HepG2 (cell line): ENCODE results near the gene DENND4B. TPM values are rescaled to one million over a fixed set of nuclear protein-coding genes. Genes with fewer than 3 reads are reported as not detected.
A peak's percentile ranks its signal among the peaks of the same experiment; 100 is the strongest.

Source experiments
- AHDC1 ChIP-seq: sonication (generic); formaldehyde crosslinking; IDR thresholded peaks from 2 replicates; pipeline ENCODE4 v1.5.1; 2020; ENCODE audit warnings: mild to moderate bottlenecking, missing genetic modification reagents, borderline replicate concordance
- ASH2L ChIP-seq: fragments of 300-600, 200-600 bp; sonication (generic); IDR thresholded peaks from 2 replicates; pipeline ENCODE4 v1.7.0; 2017; ENCODE audit warnings: low read depth, mild to moderate bottlenecking, moderate library complexity, mixed read lengths, low read length; ENCODE audit not compliant: insufficient read length
- DMTF1 ChIP-seq: sonication (generic); formaldehyde crosslinking; IDR thresholded peaks from 2 replicates; pipeline ENCODE4 v1.4.0; 2020; ENCODE audit warnings: mild to moderate bottlenecking, missing genetic modification reagents
- GABPA ChIP-seq, 2 experiments: IDR thresholded peaks; 2 replicates each; pipeline ENCODE4 v1.6.1; 2011 to 2016; ENCODE audit warnings: low read depth in 2 of 2, low read length in 1 of 2, missing biosample characterization in 1 of 2, missing genetic modification characterization in 1 of 2
- HOXD1 ChIP-seq: sonication (generic); formaldehyde crosslinking; IDR thresholded peaks from 2 replicates; pipeline ENCODE4 v1.5.0; 2020; ENCODE audit warnings: missing genetic modification reagents
- KLF9 ChIP-seq: IDR thresholded peaks from 2 replicates; pipeline ENCODE4 v1.6.1; 2016; ENCODE audit warnings: low read depth
- MTA1 ChIP-seq: sonication (generic); formaldehyde crosslinking; IDR thresholded peaks from 2 replicates; pipeline ENCODE4 v1.4.0; 2020; ENCODE audit warnings: missing genetic modification reagents, mild to moderate bottlenecking, borderline replicate concordance
- TGIF2 ChIP-seq: IDR thresholded peaks from 2 replicates; pipeline ENCODE4 v1.6.1; 2016; ENCODE audit warnings: control low read depth, missing compliant biosample characterization
- THAP11 ChIP-seq: IDR thresholded peaks from 2 replicates; pipeline ENCODE4 v1.6.1; 2016; ENCODE audit warnings: missing biosample characterization, missing genetic modification reagents
- THAP9 ChIP-seq: sonication (generic); formaldehyde crosslinking; IDR thresholded peaks from 2 replicates; pipeline ENCODE4; 2020; ENCODE audit warnings: missing genetic modification reagents, mild to moderate bottlenecking, borderline replicate concordance
- ZNF124 ChIP-seq: sonication (generic); formaldehyde crosslinking; IDR thresholded peaks from 2 replicates; pipeline ENCODE4 v1.4.0; 2020; ENCODE audit warnings: missing genetic modification reagents
- ZNF546 ChIP-seq: sonication (generic); formaldehyde crosslinking; conservative IDR thresholded peaks from 2 replicates; pipeline ENCODE4 v1.8.1; 2023; ENCODE audit warnings: mild to moderate bottlenecking, missing genetic modification reagents
- ZNF766 ChIP-seq: sonication (generic); formaldehyde crosslinking; IDR thresholded peaks from 2 replicates; pipeline ENCODE4 v1.5.0; 2020; ENCODE audit warnings: missing genetic modification reagents, borderline replicate concordance
- ZNF800 ChIP-seq: sonication (generic); formaldehyde crosslinking; IDR thresholded peaks from 2 replicates; pipeline ENCODE4 v1.4.0; 2020; ENCODE audit warnings: missing genetic modification reagents
- polyA plus RNA-seq, 8 experiments: library from polyadenylated mRNA; depleted of rRNA in 3 of 8; stranded (reverse) in 7 of 8; unstranded in 1 of 8; fragments of >200 nt; fragmentation: Illumina TruSeq in 4 of 8; extraction: Trizol in 4 of 8; gene quantifications; 2 replicates each; pipeline versions ENCODE4 v1.2.1 to v1.2.3, GENCODE V29; 2011 to 2016; ENCODE audit warnings: low read depth in 4 of 8, missing spikeins in 1 of 8, mixed read lengths in 1 of 8; ENCODE audit not compliant: insufficient read depth in 1 of 8
- total RNA-seq, 5 experiments: library from RNA; depleted of rRNA; stranded (reverse); fragments of >200 nt; fragmentation: Illumina TruSeq; extraction: Trizol; gene quantifications; 2 replicates each; pipeline ENCODE4 v1.2.3, GENCODE V29; 2016; ENCODE audit warnings: low read depth in 1 of 5

The DENND4B gene
- total and polyA plus RNA-seq, 2 of the 13 experiments (the other 11 are each of a cell fraction or from before 2014, with no cell fraction given) = 15.1 to 20.3 TPM

GRCh38 chr1:153967107-153967999 lies 20.8 kb upstream of the DENND4B start, which contains the start of gene CREB3L4 (continued):
- TF ChIP-seq AHDC1 (CRISPR knock-in tag) = peak; percentile 41; the same call in 1 of the 2 replicates
- peak; percentile 81 for TF ChIP-seq ASH2L
- TF ChIP-seq GABPA (IDR thresholded peaks at IDR 0.05; ENCODE audit: low read depth, low read length) = no peak; the same call in 1 of the 2 replicates
- peak; percentile 75 for TF ChIP-seq GABPA (CRISPR knock-in tag; IDR thresholded peaks at IDR 0.05; ENCODE audit: low read depth)
- 0 out of 2 replicates have a peak, but pooled peaks have one; percentile 52 for TF ChIP-seq HOXD1 (CRISPR knock-in tag)
- TF ChIP-seq THAP11 (CRISPR knock-in tag) = peak; percentile 75
- TF ChIP-seq ZNF800 (CRISPR knock-in tag) = peak; percentile 75; the same call in 1 of the 2 replicates
- TF ChIP-seq DMTF1 (CRISPR knock-in tag) = 0 out of 2 replicates have a peak, but pooled peaks have one; percentile 42
- 0 out of 2 replicates have a peak, but pooled peaks have one; percentile 64 for TF ChIP-seq THAP9
- TF ChIP-seq ZNF766 (CRISPR knock-in tag) = peak; percentile 89; the same call in 1 of the 2 replicates
- no peak for TF ChIP-seq KLF9
- peak; percentile 51 for TF ChIP-seq MTA1
- TF ChIP-seq TGIF2 (CRISPR knock-in tag) = peak; percentile 44; the same call in 1 of the 2 replicates
- TF ChIP-seq ZNF546 (CRISPR knock-in tag) = 0 out of 2 replicates have a peak, but pooled peaks have one; percentile 52
- TF ChIP-seq ZNF124 (CRISPR knock-in tag) = peak; percentile 81
